PC-9 (cell line): ENCODE measurements around the gene AUH.

Experiments used
- EZH2 ChIP-seq: fragments of 200-600 bp; sonication (generic); IDR thresholded peaks from 2 replicates; pipeline ENCODE4 v1.8.0; 2017; ENCODE audit warnings: antibody characterized with exemption, low read depth
- TF ChIP-seq, protein P1 (sequence below): fragments of 200-600 bp; sonication (generic); conservative IDR thresholded peaks from 2 replicates; pipeline ENCODE4 v1.6.1; 2017; ENCODE audit warnings: mixed run types, antibody characterized with exemption, mild to moderate bottlenecking, moderate library complexity

GRCh38 chr9:91275655-91276054 is 86.1 kb downstream of the AUH start:
- no peak for TF ChIP-seq EZH2
- TF ChIP-seq, protein P1, sequence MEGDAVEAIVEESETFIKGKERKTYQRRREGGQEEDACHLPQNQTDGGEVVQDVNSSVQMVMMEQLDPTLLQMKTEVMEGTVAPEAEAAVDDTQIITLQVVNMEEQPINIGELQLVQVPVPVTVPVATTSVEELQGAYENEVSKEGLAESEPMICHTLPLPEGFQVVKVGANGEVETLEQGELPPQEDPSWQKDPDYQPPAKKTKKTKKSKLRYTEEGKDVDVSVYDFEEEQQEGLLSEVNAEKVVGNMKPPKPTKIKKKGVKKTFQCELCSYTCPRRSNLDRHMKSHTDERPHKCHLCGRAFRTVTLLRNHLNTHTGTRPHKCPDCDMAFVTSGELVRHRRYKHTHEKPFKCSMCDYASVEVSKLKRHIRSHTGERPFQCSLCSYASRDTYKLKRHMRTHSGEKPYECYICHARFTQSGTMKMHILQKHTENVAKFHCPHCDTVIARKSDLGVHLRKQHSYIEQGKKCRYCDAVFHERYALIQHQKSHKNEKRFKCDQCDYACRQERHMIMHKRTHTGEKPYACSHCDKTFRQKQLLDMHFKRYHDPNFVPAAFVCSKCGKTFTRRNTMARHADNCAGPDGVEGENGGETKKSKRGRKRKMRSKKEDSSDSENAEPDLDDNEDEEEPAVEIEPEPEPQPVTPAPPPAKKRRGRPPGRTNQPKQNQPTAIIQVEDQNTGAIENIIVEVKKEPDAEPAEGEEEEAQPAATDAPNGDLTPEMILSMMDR: no peak
